IMR-90 (cell line): Measurements from ENCODE around the gene TMEM45B. TPM values are rescaled to one million over a fixed set of nuclear protein-coding genes. Genes with fewer than 3 reads are reported as not detected.
"Not testable (repeated sequence)": the region's sequence is repeated elsewhere in the genome, so short reads cannot be mapped to it uniquely, and the experiment has no call there.

Experiments used
- ATAC-seq: fragments of 200-7000 bp; cut with Tn5 transposase; 2 replicates; pipeline ENCODE4 v1.9.1; 2020; ENCODE audit warnings: low read depth, mild to moderate bottlenecking, moderate library complexity
- BruUV-seq: library from RNA; stranded (reverse); fragments of 400-500 nt; replicated peaks from 2 replicates; lab custom pipeline; 2021; lab: Mats Ljungman, UMichigan
- CTCF ChIA-PET: fragments of 300-600 bp; formaldehyde crosslinking; extraction: SDS; loops from one replicate; lab custom pipeline; 2021; ENCODE audit warnings: antibody characterized with exemption; lab: Yijun Ruan, JAX
- POLR2A ChIA-PET: fragments of 300-600 bp; sonication (Branson Sonifier 250); formaldehyde crosslinking; loops from one replicate; lab custom pipeline; 2022; ENCODE audit warnings: antibody characterized with exemption; ENCODE audit not compliant: unreplicated experiment; lab: Charles Lee
- DNase-seq: peaks from one replicate; pipeline ENCODE4 v3.0.0; 2013
- H2AFZ ChIP-seq: replicated peaks from 2 replicates; pipeline ENCODE3; 2013; ENCODE audit warnings: low read length, mild to moderate bottlenecking; ENCODE audit not compliant: poor library complexity
- H2AK5ac ChIP-seq: 2 replicates; pipeline ENCODE4 v1.6.1; 2013; ENCODE audit warnings: low read depth, low read length, inconsistent platforms
- H2AK9ac ChIP-seq: replicated peaks from 2 replicates; pipeline ENCODE3; 2013; ENCODE audit warnings: mild to moderate bottlenecking, low read depth, low read length, moderate library complexity; ENCODE audit not compliant: poor library complexity
- H2BK120ac ChIP-seq: 2 replicates; pipeline ENCODE4 v1.6.1; 2013; ENCODE audit warnings: low read depth, low read length, inconsistent platforms
- H2BK15ac ChIP-seq: 3 replicates; pipeline ENCODE4 v1.6.1; 2013; ENCODE audit warnings: low read depth, low read length, inconsistent platforms
- H2BK20ac ChIP-seq: 2 replicates; pipeline ENCODE4 v1.6.1; 2013; ENCODE audit warnings: low read depth, mild to moderate bottlenecking, inconsistent platforms, low read length, moderate library complexity
- H2BK5ac ChIP-seq: 2 replicates; pipeline ENCODE4 v1.6.1; 2013; ENCODE audit warnings: mild to moderate bottlenecking, low read depth, low read length, inconsistent platforms; ENCODE audit not compliant: poor library complexity, severe bottlenecking
- H3K14ac ChIP-seq: replicated peaks from 2 replicates; pipeline ENCODE4 v1.6.1; 2013; ENCODE audit warnings: low read depth, low read length, inconsistent platforms
- H3K18ac ChIP-seq: 2 replicates; pipeline ENCODE4 v1.6.1; 2013; ENCODE audit warnings: low read depth, low read length, control low read depth
- H3K23ac ChIP-seq: 2 replicates; pipeline ENCODE4 v1.6.1; 2013; ENCODE audit warnings: low read depth, low read length, inconsistent platforms
- H3K27ac ChIP-seq: 2 replicates; pipeline ENCODE4 v1.5.1; 2013; ENCODE audit warnings: mild to moderate bottlenecking, control low read depth, low read length; ENCODE audit not compliant: insufficient read depth
- H3K27me3 ChIP-seq: 2 replicates; pipeline ENCODE4 v1.6.1; 2013; ENCODE audit warnings: low read length; ENCODE audit not compliant: control insufficient read depth, insufficient read depth
- H3K36me3 ChIP-seq: 2 replicates; pipeline ENCODE4 v1.6.1; 2013; ENCODE audit warnings: low read length, mixed read lengths; ENCODE audit not compliant: control insufficient read depth, insufficient read depth
- H3K4ac ChIP-seq: 2 replicates; pipeline ENCODE4 v1.6.1; 2013; ENCODE audit warnings: low read depth, low read length, inconsistent platforms
- H3K4me1 ChIP-seq: 2 replicates; pipeline ENCODE4 v1.6.1; 2013; ENCODE audit warnings: low read length, mixed read lengths; ENCODE audit not compliant: control insufficient read depth, insufficient read depth
- H3K4me2 ChIP-seq: 2 replicates; pipeline ENCODE4 v1.6.1; 2013; ENCODE audit warnings: low read depth, mild to moderate bottlenecking, control low read depth, low read length, moderate library complexity
- H3K4me3 ChIP-seq: 2 replicates; pipeline ENCODE4 v1.5.1; 2013; ENCODE audit warnings: low read depth, mild to moderate bottlenecking, control low read depth, low read length, moderate library complexity; ENCODE audit not compliant: insufficient read depth
- H3K56ac ChIP-seq: 2 replicates; pipeline ENCODE4 v1.6.1; 2013; ENCODE audit warnings: low read length, inconsistent platforms; ENCODE audit not compliant: insufficient read depth; ENCODE audit errors: extremely low read depth
- H3K79me1 ChIP-seq, 2 experiments: 2 replicates each; pipeline ENCODE4 v1.6.1; 2013; ENCODE audit warnings: low read length in 2 of 2, inconsistent platforms in 1 of 2, low read depth in 1 of 2
- H3K9ac ChIP-seq: 2 replicates; pipeline ENCODE4 v1.6.1; 2013; ENCODE audit warnings: low read depth, low read length, control low read depth
- H3K9me1 ChIP-seq: 2 replicates; pipeline ENCODE4 v1.6.1; 2013; ENCODE audit warnings: low read length, inconsistent platforms; ENCODE audit not compliant: insufficient read depth
- H3K9me3 ChIP-seq: 2 replicates; pipeline ENCODE4 v1.6.1; 2013; ENCODE audit warnings: low read length; ENCODE audit not compliant: control insufficient read depth, insufficient read depth
- H4K20me1 ChIP-seq: 2 replicates; pipeline ENCODE4 v1.6.1; 2013; ENCODE audit warnings: low read length, inconsistent platforms; ENCODE audit not compliant: insufficient read depth
- H4K5ac ChIP-seq: 2 replicates; pipeline ENCODE4 v1.6.1; 2013; ENCODE audit warnings: mild to moderate bottlenecking, low read depth, low read length, control low read depth
- H4K8ac ChIP-seq, 2 experiments: 2 replicates each; pipeline ENCODE4 v1.6.1; 2013; ENCODE audit warnings: low read depth in 2 of 2, low read length in 2 of 2, control low read depth in 1 of 2, inconsistent platforms in 1 of 2
- H4K91ac ChIP-seq: 2 replicates; pipeline ENCODE4 v1.6.1; 2013; ENCODE audit warnings: low read depth, low read length, inconsistent platforms; ENCODE audit not compliant: insufficient read depth
- WGBS, 2 experiments: methylation state at CpG; one replicate each; pipeline versions ENCODE4 v1.1.5 to v1.1.7; 2013; ENCODE audit warnings: missing lambda C conversion rate in 2 of 2; ENCODE audit not compliant: insufficient read length in 1 of 2; ENCODE audit errors: extremely low coverage in 2 of 2; 5-methylcytosine and 5-hydroxymethylcytosine counted together
- dilution Hi-C: fragments of 300-500 bp; cut with HindIII; formaldehyde crosslinking; loops from one replicate; pipeline ENCODE4 v1.14.3; 2018; ENCODE audit warnings: low sequenced_read_pairs; ENCODE audit not compliant: unreplicated experiment
- in situ Hi-C: fragments of 300-500 bp; cut with MboI; formaldehyde crosslinking; loops from 3 replicates; pipeline ENCODE4 v1.14.3; 2019; ENCODE audit warnings: low sequenced_read_pairs, inconsistent platforms, mixed read lengths
- intact Hi-C: fragments of 100-400 bp; cut with micrococcal nuclease; formaldehyde crosslinking; loops from 2 replicates; pipeline ENCODE4 v1.10.0; 2022
- polyA plus RNA-seq, 3 experiments: library from polyadenylated mRNA; depleted of rRNA; stranded (reverse); fragments of >200 nt; gene quantifications; 2 replicates each; pipeline ENCODE4 v1.2.3, GENCODE V29; 2012; ENCODE audit warnings: low replicate concordance in 1 of 3
- total RNA-seq: library from RNA; depleted of rRNA; stranded (reverse); fragments of >200 nt; gene quantifications from 2 replicates; pipeline ENCODE4 v1.2.3, GENCODE V29; 2012

Gene TMEM45B
- total and polyA plus RNA-seq, 2 of the 4 experiments (the other 2 are of a cell fraction), result not detected

DNA sequence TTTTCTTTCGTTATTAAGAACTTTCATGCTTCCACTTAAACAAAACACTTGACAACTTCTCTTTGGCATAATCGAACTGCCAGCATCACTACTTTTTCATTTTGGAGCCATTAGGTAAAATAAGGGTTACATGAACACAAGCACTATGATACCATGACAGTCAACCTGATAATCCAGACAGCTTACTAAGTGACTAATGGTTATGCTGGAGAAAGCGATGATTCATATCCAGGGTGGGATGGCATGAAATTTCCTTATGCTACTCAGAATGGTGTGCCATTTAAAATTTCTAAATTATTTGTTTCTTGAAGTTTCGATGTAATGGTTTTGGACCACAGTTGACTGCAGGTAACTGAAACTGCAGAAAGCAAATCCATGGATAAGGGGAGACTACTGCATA, 15.6 kb downstream of the TMEM45B start:
- H2BK5ac ChIP-seq, ATAC-seq, in situ Hi-C loops, H2AK5ac ChIP-seq, H4K91ac ChIP-seq, H3K23ac ChIP-seq, H3K56ac ChIP-seq, H3K9ac ChIP-seq, dilution Hi-C loops, H3K79me1 ChIP-seq, H4K8ac ChIP-seq, H2AK9ac ChIP-seq, H3K4me1 ChIP-seq, CTCF ChIA-PET, H2BK15ac ChIP-seq, H3K27ac ChIP-seq, H3K4me3 ChIP-seq, H2BK20ac ChIP-seq, intact Hi-C loops, H2AFZ ChIP-seq, H4K5ac ChIP-seq, DNase-seq, H3K14ac ChIP-seq, H3K9me1 ChIP-seq, H3K9me3 ChIP-seq, POLR2A ChIA-PET, H2BK120ac ChIP-seq, H3K27me3 ChIP-seq, H3K18ac ChIP-seq, H3K36me3 ChIP-seq, H3K4ac ChIP-seq, H4K20me1 ChIP-seq, H3K4me2 ChIP-seq, BruUV-seq: not testable (repeated sequence)
- WGBS, 2 experiments, result no CpG with 5 or more reads among the region's 4 CpGs

DNA sequence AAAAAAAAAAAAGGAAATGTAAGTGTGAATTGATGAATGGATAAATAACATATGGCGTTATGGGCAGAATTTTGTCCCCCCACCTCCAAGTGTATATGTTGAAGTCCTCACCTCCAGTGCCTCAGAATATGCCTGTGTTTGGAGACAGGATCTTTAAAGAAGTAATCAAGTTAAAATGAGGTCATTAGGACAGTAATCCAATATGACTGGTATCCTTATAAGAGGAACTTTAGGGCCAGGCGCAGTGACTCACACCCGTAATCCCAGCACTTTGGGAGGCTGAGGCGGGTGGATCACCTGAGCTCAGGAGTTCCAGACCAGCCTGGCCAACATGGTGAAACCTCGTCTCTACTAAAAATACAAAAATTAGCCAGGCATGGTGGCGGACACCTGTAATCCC, 17.6 kb downstream of the TMEM45B start:
- H4K5ac ChIP-seq, H4K91ac ChIP-seq, H3K79me1 ChIP-seq, BruUV-seq, H2AK9ac ChIP-seq, H3K14ac ChIP-seq, DNase-seq, dilution Hi-C loops, in situ Hi-C loops, H3K4me2 ChIP-seq, H3K56ac ChIP-seq, H3K9me1 ChIP-seq, ATAC-seq, H4K8ac ChIP-seq, intact Hi-C loops, H4K20me1 ChIP-seq, CTCF ChIA-PET, H3K9me3 ChIP-seq, H3K36me3 ChIP-seq, H2BK20ac ChIP-seq, H3K27me3 ChIP-seq, H3K23ac ChIP-seq, H2AFZ ChIP-seq, H3K4me3 ChIP-seq, H3K18ac ChIP-seq, H3K27ac ChIP-seq, H2BK120ac ChIP-seq, H2BK5ac ChIP-seq, H2AK5ac ChIP-seq, H3K4ac ChIP-seq, POLR2A ChIA-PET, H3K4me1 ChIP-seq, H2BK15ac ChIP-seq, H3K9ac ChIP-seq: not testable (repeated sequence)
- no CpG with 5 or more reads among the region's 6 CpGs for WGBS, 2 experiments
